ENCODE data around the gene SRSF1.
"Not testable (repeated sequence)": the region's sequence is repeated elsewhere in the genome, so short reads cannot be mapped to it uniquely, and the experiment has no call there.

SRSF1 gene

DNA sequence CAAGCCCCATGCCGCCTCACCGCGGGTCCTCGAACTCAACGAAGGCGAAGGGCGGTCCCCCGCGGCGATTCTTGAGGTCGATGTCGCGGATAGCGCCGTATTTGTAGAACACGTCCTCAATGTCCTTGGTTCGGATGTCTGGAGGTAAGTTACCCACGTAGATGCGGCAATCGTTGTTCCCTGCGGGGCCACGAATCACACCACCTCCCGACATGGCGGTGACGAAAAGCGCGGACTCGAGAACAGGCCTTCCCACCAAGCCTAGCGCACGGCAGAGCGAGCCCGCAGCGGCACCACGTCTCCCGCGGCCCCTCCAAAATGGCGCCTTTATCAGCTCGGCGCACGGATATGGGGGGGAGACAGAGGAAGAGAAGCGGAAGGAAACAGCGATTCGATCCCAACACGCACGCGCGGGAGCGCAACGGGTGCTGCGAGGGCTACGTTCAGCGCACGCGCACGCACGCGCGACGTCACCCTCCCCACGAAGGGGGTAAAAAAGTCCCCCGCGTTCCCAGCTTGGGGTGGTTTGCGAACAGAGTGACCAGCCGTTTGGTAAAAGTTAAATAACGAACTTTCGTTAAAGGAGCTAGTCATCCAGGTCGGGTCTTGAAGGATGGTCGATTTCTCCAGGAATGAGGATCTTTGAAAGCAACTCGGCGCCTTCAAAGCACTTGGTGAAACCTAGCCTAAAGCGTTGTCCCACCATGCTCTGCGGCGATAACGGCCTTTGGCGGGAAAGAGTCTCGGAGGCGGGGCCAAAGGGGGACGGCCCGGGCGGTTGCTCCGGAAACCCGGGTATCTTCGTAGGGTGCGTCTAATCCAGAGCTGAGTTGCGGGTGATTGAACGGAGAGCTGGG, at the start of gene SRSF1:
Gene SRSF1 (minus strand): TSS at position 323 of the 857 bp plus-strand sequence. CDS start 109 bp downstream, at position 214.
- DNase-seq, result peak; percentile 92 to 99 (median 96)
- intact Hi-C loops (cut with DNase I), result loop anchor here (2.0 to 5.0 kb wide), 2 partner anchors 78 to 155 kb away; partner anchors contain the start of gene MRPS23

GRCh38 chr17:58056476-58056875, 49.4 kb upstream of the SRSF1 start:
- intact Hi-C loops (cut with DNase I), result no loop called here
- DNase-seq, result no peak

DNA sequence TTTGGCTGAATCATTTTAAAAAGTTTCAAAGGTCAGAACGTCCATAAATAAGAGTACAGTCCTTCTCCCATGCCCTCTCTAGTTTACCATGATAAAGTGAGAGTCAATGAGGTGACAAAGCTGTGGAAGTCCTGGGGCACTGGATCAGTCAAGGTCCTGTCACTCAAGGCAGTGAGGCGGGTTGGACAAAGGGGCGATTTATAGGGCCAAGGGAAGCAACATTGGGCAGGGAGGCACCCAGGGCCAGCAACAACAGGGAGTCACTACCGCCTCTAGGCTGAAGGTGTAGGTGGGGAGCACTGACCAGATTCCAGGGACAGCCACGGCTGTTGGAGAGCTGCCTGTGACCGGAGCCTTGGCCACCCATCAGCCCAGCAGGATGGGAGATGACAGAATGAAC, 47.6 kb upstream of the SRSF1 start:
- intact Hi-C loops (cut with DNase I), result no loop called here
- DNase-seq, result no peak

DNA sequence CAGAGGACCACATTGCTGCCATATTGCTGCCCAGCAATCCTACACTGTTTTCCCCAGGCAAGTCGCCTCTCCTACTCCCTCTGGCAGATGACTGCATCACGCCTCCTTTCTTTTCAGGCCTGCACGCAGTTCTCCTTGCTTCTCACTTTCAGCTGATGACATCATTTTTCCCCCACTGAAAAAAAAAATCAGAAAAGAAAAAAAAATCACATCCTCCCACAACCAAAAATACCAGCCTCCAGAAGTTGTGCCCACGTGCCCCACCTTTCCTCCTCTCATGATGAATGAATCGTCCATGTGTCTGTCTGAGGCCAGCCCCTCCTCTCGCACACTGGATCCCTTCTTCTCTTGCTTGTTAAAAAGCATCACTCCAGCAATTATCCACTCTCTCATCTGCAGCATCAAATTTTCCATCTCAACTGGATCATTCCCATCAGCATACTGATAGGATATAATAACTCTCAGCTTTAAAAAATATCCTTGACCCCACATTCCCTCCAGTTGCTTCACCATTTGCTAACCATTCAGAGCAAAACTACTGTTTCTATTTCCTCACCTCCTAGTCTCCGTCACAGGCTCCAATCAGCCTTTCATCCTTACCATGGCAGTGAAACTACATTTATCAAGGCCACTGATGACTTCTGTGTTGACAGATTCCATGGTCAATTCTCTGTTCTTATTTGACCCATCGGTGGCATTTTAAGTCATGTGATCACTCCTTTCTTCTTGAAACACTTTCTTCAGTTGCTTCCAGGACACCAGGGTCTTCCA, 46.1 kb upstream of the SRSF1 start:
- intact Hi-C loops (cut with DNase I), result no loop called here
- peak; percentile 26 to 84 (median 60) for DNase-seq

DNA sequence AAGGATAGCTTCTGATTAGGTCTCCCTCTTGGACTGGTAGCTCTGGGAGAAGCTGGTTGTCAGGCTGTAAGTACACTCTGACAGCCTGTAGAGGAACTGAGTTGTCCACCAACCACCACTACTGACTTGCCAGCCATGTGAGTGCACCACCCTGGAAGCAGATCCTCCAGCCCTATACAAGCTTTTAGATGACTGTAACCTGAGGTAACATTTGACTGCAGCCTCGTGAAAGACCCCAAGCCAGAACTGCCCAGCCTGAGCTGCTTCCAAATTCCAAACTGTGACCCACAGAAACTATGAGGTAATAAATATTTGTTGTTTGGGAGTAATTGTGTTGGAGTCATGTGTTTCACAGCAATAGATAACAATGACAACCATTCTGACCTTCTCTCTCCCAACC, 45.4 kb upstream of the SRSF1 start:
- no peak for DNase-seq
- intact Hi-C loops (cut with DNase I), result no loop called here

- DNase-seq, result no peak
- intact Hi-C loops (cut with DNase I), result no loop called here
Measured at GRCh38 chr17:58051468-58051867, 44.4 kb upstream of the SRSF1 start.

DNA sequence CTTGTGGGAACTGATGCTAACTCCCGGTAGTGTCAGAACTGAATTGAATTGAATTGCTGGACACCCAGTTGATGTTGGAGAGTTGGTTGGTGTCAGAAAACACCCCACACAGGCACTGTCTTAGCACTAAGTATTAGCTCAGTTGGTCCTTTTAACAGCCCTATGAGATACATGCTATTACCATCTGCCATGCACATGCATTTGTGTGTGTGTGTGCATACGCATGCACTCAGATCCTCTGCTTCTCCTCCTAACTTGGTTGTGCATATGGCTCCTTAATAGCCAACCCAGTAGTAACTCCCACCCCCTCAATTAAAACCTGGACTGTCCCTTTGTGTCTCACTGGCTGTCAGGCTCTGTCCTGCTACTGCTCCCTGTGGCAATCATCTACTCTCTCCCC, 43.9 kb upstream of the SRSF1 start:
- intact Hi-C loops (cut with DNase I), result no loop called here

DNA sequence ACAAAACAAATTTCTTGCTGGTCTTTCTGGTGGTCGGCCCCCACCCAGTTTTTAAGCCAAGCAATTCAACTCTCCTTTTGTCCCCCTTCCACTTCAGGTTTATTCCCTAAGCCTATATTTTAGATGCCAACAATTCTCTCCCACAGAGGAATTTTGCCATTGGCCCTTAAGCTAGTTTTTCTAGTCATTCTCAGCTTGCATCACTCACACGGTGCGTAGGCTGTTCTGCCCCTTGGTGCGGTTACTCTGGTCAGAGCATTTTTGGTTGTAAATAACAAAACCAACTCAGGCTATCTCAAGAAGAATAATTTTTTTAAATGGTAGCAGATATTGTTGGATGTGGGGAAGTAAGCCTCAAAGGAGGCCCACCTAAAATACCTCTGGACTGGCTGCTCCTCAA, 42.5 kb upstream of the SRSF1 start:
- DNase-seq, result no peak
- intact Hi-C loops (cut with DNase I), result no loop called here

More for the DNA sequence above, 43.9 kb upstream of the SRSF1 start:
- no peak for DNase-seq

DNA sequence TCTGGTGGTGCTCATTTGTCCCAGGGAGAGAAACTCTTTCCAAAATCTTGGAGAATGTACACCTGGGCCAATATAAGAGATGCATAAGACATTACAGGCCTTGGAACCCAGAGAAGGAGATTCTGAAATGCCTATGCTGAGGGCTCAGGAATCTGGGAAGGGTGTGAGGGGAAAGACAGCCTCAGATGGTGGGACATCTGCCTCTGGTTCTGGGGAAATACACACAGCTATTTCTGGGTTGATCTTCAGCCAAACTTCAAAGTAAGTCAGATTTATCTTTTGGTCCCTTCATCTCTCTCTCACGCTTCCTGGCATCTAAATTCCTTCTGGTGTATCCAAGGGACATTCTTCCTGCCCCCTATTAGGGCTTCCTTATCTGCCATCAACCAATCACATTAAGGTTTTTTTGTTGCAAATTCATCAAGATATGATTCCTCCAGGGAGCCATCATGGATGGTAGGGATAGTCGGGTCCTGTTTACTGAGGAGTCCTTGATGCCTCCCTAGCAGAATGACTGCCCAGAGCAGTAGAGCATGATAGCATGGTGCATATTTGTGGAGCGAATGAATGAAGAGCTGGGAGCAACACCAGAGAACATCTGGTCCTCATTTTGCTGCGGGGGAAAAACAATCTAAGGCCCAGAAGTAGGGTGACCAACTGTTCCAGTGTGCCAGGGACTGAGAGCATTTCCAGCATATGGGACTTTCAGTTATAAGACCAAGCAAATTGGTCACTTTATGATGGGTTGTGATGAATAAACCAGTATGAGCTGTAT, 40.5 kb upstream of the SRSF1 start:
- intact Hi-C loops (cut with DNase I), result no loop called here
- DNase-seq, result no peak

DNA sequence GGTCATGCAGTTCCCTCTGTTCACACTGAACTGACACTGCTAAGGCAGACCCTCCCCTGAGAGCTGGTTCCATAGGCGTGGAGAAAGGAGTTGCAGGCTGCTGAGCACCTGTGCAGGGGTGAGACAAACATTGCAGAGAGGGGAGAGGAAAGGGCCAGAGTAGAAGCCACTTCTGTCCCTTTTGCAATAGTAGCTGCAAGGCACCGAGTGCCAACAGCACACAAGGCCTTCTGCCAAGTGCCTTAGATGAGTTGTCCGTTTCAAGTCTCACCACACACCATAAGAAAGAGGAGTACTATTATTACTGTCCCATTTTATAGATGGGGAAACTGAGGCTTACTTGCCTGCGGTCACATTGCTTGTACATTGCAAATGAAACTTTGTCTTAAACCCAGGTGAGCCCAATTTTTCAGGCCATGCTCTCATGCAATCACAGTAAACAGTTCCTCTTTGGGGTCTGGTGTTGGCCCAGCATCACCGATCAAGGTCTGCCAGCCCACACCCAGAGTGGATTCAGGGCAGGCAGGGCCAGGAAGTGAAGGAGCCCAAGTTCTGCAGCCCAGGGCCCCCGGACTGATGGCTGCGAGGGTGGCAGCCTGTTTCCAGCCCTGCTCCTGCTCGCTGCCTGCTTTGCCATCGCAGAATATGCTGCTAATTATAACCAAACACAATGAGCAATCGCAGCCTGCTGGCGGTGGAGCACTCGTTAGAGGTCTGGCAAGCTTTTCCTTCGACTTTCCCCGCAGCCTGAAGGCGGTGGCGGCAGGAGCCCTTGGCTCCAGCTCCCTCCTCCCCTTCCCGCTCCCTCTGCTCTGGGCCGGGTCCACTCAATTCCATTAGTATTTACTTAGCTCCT, 39.4 kb upstream of the SRSF1 start:
- intact Hi-C loops (cut with DNase I), result no loop called here

DNA sequence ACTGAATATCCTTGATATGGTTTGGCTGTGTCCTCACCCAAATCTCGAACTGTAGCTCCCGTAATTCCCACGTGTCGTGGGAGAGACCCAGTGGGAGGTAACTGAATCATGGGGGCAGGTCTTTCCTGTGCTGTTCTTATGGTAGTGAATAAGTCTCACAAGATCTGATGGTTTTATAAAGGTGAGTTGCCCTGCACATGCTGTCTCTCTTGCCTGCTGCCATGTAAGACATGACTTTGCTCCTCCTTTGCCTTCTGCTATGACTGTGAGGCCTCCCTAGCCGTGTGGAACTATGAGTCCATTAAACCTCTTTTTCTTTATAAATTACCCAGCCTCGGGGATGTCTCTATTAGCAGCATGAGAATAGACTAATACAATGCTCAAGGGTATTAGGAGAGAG, 37.2 kb upstream of the SRSF1 start:
- intact Hi-C loops (cut with DNase I); DNase-seq: not testable (repeated sequence)

More for the DNA sequence above, 39.4 kb upstream of the SRSF1 start:
- peak; percentile 16 to 88 (median 62) for DNase-seq

- intact Hi-C loops (cut with DNase I), result no loop called here
- no peak for DNase-seq
Measured at GRCh38 chr17:58043221-58044181, 36.5 kb upstream of the SRSF1 start.

- no peak for DNase-seq
- intact Hi-C loops (cut with DNase I), result no loop called here
Measured at GRCh38 chr17:58041161-58041560, 34.1 kb upstream of the SRSF1 start.

GRCh38 chr17:58040386-58040785, 33.3 kb upstream of the SRSF1 start:
- no peak for DNase-seq
- intact Hi-C loops (cut with DNase I), result no loop called here

DNA sequence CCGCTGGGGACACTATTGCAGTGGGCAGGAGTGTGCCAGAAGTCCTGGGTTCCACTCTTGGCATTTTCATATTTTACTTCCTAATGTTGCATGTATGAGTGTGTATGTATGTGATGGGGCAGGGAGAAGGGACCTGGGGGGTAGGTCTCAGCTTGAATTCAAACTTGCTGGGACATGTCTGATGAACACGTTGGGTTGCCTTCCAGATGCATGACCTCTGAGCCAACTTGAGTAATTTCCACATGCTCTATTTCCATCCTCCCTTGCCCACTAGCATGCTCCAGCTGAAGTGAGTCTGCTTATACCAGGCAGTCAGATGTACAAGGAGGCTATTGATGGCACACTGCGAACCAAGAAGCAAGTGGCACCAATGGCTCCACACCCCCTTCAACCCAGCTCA, 32.9 kb upstream of the SRSF1 start:
- intact Hi-C loops (cut with DNase I), result no loop called here

GRCh38 chr17:58032691-58033415, 25.8 kb upstream of the SRSF1 start:
- peak in 9 of 42 donors; percentile 7 to 44 (median 28) for DNase-seq
- intact Hi-C loops (cut with DNase I), result no loop called here

More for the DNA sequence above, 32.9 kb upstream of the SRSF1 start:
- DNase-seq, result no peak

GRCh38 chr17:58028578-58028977, 21.5 kb upstream of the SRSF1 start:
- intact Hi-C loops (cut with DNase I), result no loop called here
- DNase-seq, result no peak
